Heart left ventricle (tissue), 16 donors: ENCODE measurements around the gene OBP2A. TPM values are rescaled to one million over a fixed set of nuclear protein-coding genes. Genes with fewer than 3 reads are reported as not detected.
A peak's percentile ranks its signal among the peaks of the same experiment; 100 is the strongest.

Experiments used
- ATAC-seq, 4 donors: fragments of 200-7000 bp; cut with Tn5 transposase; one replicate each; pipeline ENCODE4 v1.9.1; 2020 to 2022; ENCODE audit warnings: moderate library complexity in 4 of 4, mild to moderate bottlenecking in 3 of 4, moderate number of reproducible peaks in 1 of 4
- DNase-seq, 5 donors: peaks; one replicate each; pipeline ENCODE4 v3.0.0-alpha.2; 2020
- H3K27ac ChIP-seq, 12 donors: fragments of 200-600 bp; sonication (generic) in 4 of 12; one replicate each; pipeline versions ENCODE4 v1.5.0 to v1.8.0; 2016 to 2022; ENCODE audit warnings: mild to moderate bottlenecking in 2 of 12
- H3K27me3 ChIP-seq, 9 donors: fragments of 200-600 bp; sonication (generic) in 2 of 9; one replicate each; pipeline versions ENCODE4 v1.5.1 to v1.8.0; 2016 to 2022; ENCODE audit warnings: mild to moderate bottlenecking in 3 of 9
- H3K36me3 ChIP-seq, 9 donors: fragments of 200-600 bp; sonication (generic) in 2 of 9; one replicate each; pipeline versions ENCODE4 v1.5.0 to v1.8.0; 2018 to 2022; ENCODE audit warnings: mild to moderate bottlenecking in 2 of 9
- H3K4me1 ChIP-seq, 12 donors: fragments of 200-600 bp; sonication (generic) in 4 of 12; one replicate each; pipeline versions ENCODE4 v1.5.0 to v1.8.0; 2016 to 2022; ENCODE audit warnings: mild to moderate bottlenecking in 3 of 12
- H3K4me3 ChIP-seq, 12 donors: fragments of 200-600 bp; sonication (generic) in 4 of 12; one replicate each; pipeline versions ENCODE4 v1.5.0 to v1.8.0; 2017 to 2022; ENCODE audit warnings: mild to moderate bottlenecking in 9 of 12, moderate library complexity in 4 of 12
- H3K9me3 ChIP-seq, 12 donors: fragments of 200-600 bp; sonication (generic) in 4 of 12; one replicate each; pipeline versions ENCODE4 v1.5.0 to v1.8.0; 2016 to 2022; ENCODE audit warnings: mild to moderate bottlenecking in 1 of 12
- POLR2A ChIP-seq, 2 donors: fragments of 450-650 bp; IDR thresholded peaks; one replicate each; pipeline ENCODE4 v1.6.1; 2017; ENCODE audit warnings: antibody characterized with exemption in 2 of 2, mild to moderate bottlenecking in 2 of 2, moderate library complexity in 2 of 2
- WGBS, 4 donors: extraction: QIAGEN DNeasy Blood & Tissue Kit in 2 of 4; methylation state at CpG; one replicate each; pipeline versions ENCODE4 v1.1.5 to v1.1.7; 2013 to 2018; 5-methylcytosine and 5-hydroxymethylcytosine counted together
- intact Hi-C, 10 donors: fragments of 100-400 bp; cut with DNase I; formaldehyde crosslinking; loops; one replicate each; pipeline versions ENCODE4 v1.11.1 to v1.14.2; 2022
- polyA plus RNA-seq, 2 donors: library from polyadenylated mRNA; stranded (reverse); fragments of 200-250 nt; gene quantifications; one replicate each; pipeline ENCODE4 v1.2.3, GENCODE V29; 2013
- total RNA-seq, 9 donors: library from RNA; depleted of rRNA in 2 of 9; stranded (reverse); fragments of >200 nt in 2 of 9; fragmentation: NEBNext Ultra II Directional in 3 of 9; extraction: Animal tissue kit (Norgen Biotek cat#: 25700) in 3 of 9; gene quantifications; one replicate each; pipeline versions ENCODE4 v1.1.0 to v1.2.4, GENCODE V29; 2016 to 2023
- TF ChIP-seq, protein P1 (sequence below), 12 donors: fragments of 200-600 bp; sonication (generic) in 4 of 12; IDR thresholded peaks; one replicate each; pipeline versions ENCODE4 v1.5.0 to v1.8.0; 2018 to 2022; ENCODE audit warnings: antibody characterized with exemption in 12 of 12, mild to moderate bottlenecking in 5 of 12
- donor health status: ischemic (EF 13 %, LVEDD 7.1; RV severe dilation, severe dysfunction).
- donor health status: healthy with polysubstance abuse.
- donor health status: DM: no; HTN: yes; CAD: no.
- donor health status: DM: no; HTN: no; CAD: no.
- donor health status: ischemic (EF 25% LVEDD 6.9; RV normal size, moderate dysfunction).
- donor health status: ischemic (EF 25% LVEDD 5.7; RV mildly dilated, moderate dysfunction).
- donor health status: healthy.
- donor health status: DM: yes; HTN: yes; CAD: no.
- donor health status: ischemic (EF 35%, LVEDD 5.7; RV mildly dilated, moderate dysfunction).
- donor health status: nonischemic (EF 11% LVEDD 7.7; RV severe dilation, severe dysfunction).
- donor health status: DM: yes; HTN: yes; CAD: no.
- donor health status: PGD.
- donor health status: ischemic (EF 29% LVEDD 5.4; RV normal size, mild dysfunction).
- donor health status: nonischemic (EF 23%, LVEDD 6.1; RV moderate dilation, normal function).

The OBP2A gene
- total and polyA plus RNA-seq, 11 donors = not detected

- Histone ChIP-seq H3K36me3 (no peaks in the 10 kb centered on the region), H3K4me3 (no peak overlapping the region), H3K9me3 (peaks cover 0 to 17% (median 6%) of the 10 kb centered on the region in 12 donors), H3K4me1 (no peaks in the 10 kb centered on the region), H3K27me3 (peaks cover 0 to 11% (median 0%) of the 10 kb centered on the region in 9 donors), H3K27ac (no peak overlapping the region)
- intact Hi-C loops = no loop called here
- TF ChIP-seq, protein P1, sequence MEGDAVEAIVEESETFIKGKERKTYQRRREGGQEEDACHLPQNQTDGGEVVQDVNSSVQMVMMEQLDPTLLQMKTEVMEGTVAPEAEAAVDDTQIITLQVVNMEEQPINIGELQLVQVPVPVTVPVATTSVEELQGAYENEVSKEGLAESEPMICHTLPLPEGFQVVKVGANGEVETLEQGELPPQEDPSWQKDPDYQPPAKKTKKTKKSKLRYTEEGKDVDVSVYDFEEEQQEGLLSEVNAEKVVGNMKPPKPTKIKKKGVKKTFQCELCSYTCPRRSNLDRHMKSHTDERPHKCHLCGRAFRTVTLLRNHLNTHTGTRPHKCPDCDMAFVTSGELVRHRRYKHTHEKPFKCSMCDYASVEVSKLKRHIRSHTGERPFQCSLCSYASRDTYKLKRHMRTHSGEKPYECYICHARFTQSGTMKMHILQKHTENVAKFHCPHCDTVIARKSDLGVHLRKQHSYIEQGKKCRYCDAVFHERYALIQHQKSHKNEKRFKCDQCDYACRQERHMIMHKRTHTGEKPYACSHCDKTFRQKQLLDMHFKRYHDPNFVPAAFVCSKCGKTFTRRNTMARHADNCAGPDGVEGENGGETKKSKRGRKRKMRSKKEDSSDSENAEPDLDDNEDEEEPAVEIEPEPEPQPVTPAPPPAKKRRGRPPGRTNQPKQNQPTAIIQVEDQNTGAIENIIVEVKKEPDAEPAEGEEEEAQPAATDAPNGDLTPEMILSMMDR (IDR thresholded peaks at IDR 0.05) = no peak
- TF ChIP-seq POLR2A (IDR thresholded peaks at IDR 0.05) = no peak
- WGBS, 4 donors = 76 to 89% (median 84%) methylated on average over 1 of the region's 1 CpG
- no peak for ATAC-seq
- no peak for DNase-seq
Observed at GRCh38 chr9:135573124-135573523, 27.2 kb downstream of the OBP2A start.

DNA sequence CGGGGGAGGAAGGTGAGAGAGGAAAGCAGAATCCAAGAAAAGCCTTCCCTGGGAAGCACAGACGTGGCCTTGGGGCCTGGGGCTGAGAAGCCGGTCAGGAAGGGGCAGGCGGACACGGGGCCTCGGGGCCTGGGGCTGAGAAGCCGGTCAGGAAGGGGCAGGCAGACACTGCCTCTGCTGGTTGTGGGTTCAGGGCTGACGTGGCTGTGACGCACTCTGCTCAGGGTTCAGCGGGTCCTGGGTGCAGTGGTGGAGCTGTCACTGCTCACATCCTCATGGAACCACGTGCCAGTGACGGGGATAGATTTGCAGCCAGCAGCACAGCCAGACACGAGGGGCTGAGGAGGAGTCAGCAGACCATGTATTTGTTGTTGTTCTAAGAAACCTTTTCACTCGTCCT lies 28.4 kb downstream of the OBP2A start:
- H3K36me3 ChIP-seq = no peaks in the 10 kb centered on the region
- H3K4me1 ChIP-seq = no peaks in the 10 kb centered on the region
- H3K9me3 ChIP-seq = peaks cover 0 to 10% (median 1%) of the 10 kb centered on the region in 12 donors
- TF ChIP-seq, protein P1 (IDR thresholded peaks at IDR 0.05) = no peak
- TF ChIP-seq POLR2A (IDR thresholded peaks at IDR 0.05) = no peak
- DNase-seq (no peak), ATAC-seq (no peak)
- intact Hi-C loops = no loop called here
- WGBS, 4 donors = 69 to 75% (median 71%) methylated on average over 14 of the region's 14 CpGs
- peaks cover 0 to 11% (median 0%) of the 10 kb centered on the region in 9 donors for H3K27me3 ChIP-seq
- no peak overlapping the region for H3K27ac ChIP-seq
- no peak overlapping the region for H3K4me3 ChIP-seq

GRCh38 chr9:135574943-135575342 lies 29.0 kb downstream of the OBP2A start:
- TF ChIP-seq, protein P1 (IDR thresholded peaks at IDR 0.05) = no peak
- TF ChIP-seq POLR2A (IDR thresholded peaks at IDR 0.05) = no peak
- peaks cover 0 to 11% (median 0%) of the 10 kb centered on the region in 9 donors for H3K27me3 ChIP-seq

DNA sequence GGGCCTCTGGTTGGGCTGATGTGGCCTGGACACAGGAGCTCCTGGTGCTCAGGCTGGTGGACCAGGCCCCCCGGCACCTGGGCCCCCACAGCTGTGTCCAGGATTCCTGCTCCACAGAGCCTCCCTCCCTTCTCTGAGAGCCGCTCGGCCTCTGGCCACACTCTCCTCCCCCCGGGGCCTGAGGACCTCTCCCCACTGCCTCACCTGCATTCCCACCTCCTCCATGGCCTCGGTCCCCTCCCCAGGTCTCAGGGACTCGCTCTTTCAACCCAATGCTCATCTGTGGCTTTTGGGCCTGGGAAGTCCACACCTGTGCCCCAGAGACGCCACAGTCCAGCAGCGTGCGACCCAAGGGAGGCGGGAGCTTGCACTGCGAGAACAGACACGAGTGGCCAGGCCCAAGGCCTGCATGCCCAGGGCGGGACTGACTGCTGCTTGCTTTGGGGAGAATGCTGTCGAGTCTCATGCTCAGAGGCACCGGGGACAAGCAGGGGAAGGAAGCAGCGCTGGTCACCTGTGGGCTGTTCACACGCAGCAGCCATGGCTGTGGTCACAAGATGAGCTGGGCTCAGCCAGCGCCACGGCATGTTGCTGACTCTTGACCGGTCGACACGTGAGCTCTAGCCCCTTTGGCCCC lies 30.2 kb downstream of the OBP2A start:
- intact Hi-C loops = no loop called here
- Histone ChIP-seq H3K27me3 (peaks cover 0 to 11% (median 0%) of the 10 kb centered on the region in 9 donors), H3K27ac (no peak overlapping the region), H3K4me3 (no peak overlapping the region), H3K4me1 (no peaks in the 10 kb centered on the region), H3K36me3 (no peaks in the 10 kb centered on the region), H3K9me3 (no peaks in the 10 kb centered on the region)
- WGBS, 4 donors = 83 to 85% (median 83%) methylated on average over 20 to 22 of the region's 22 CpGs
- DNase-seq (no peak), ATAC-seq (peak in 1 of 4 donors; percentile 24)
- TF ChIP-seq, protein P1 (IDR thresholded peaks at IDR 0.05) = no peak
- TF ChIP-seq POLR2A (IDR thresholded peaks at IDR 0.05) = no peak

More at GRCh38 chr9:135574943-135575342, 29.0 kb downstream of the OBP2A start:
- Histone ChIP-seq H3K36me3 (no peaks in the 10 kb centered on the region), H3K27ac (no peak overlapping the region), H3K9me3 (peaks cover 0 to 6% (median 0%) of the 10 kb centered on the region in 12 donors), H3K4me3 (no peak overlapping the region), H3K4me1 (no peaks in the 10 kb centered on the region)
- intact Hi-C loops = no loop called here
- 77 to 91% (median 88%) methylated on average over 8 to 15 of the region's 15 CpGs for WGBS, 4 donors
- ATAC-seq = no peak
- DNase-seq = no peak
